ENCODE data around the gene ASB15. TPM values are rescaled to one million over a fixed set of nuclear protein-coding genes. Genes with fewer than 3 reads are reported as not detected.

The ASB15 gene
- total and polyA plus RNA-seq, 2 of the 4 experiments (the other 2 are of a cell fraction): not detected

GRCh38 chr7:123650595-123650994, 49.0 kb downstream of the ASB15 start:
- H3K9me3 ChIP-seq (ENCODE audit: control insufficient read depth, insufficient read depth, low read length): no peaks in the 10 kb centered on the region
- dilution Hi-C loops (cut with HindIII; ENCODE audit: low sequenced_read_pairs, unreplicated experiment): no loop called here
- H2BK15ac ChIP-seq (ENCODE audit: low read depth, low read length): no peak overlapping the region
- H2BK5ac ChIP-seq (ENCODE audit: low read depth, low read length, poor library complexity, severe bottlenecking): no peak overlapping the region
- H3K4me1 ChIP-seq (ENCODE audit: control insufficient read depth, insufficient read depth, low read length): no peaks in the 10 kb centered on the region
- no peak overlapping the region for H4K5ac ChIP-seq (ENCODE audit: low read depth, low read length)
- ChIA-PET CTCF (no interaction called here), POLR2A (ENCODE audit: unreplicated experiment) (no interaction called here)
- H3K4me3 ChIP-seq (ENCODE audit: insufficient read depth, low read depth, low read length): no peak overlapping the region
- no peaks in the 10 kb centered on the region for H3K9me1 ChIP-seq (ENCODE audit: insufficient read depth, low read length)
- no peak for DNase-seq
- in situ Hi-C loops (cut with MboI; ENCODE audit: low sequenced_read_pairs): no loop called here
- no peak overlapping the region for H4K8ac ChIP-seq (ENCODE audit: low read depth in 2 of 2, low read length in 2 of 2)
- H2AK5ac ChIP-seq (ENCODE audit: low read depth, low read length): no peak overlapping the region
- 80% methylated on average over 1 of the region's 2 CpGs; no CpG with 5 or more reads in 1 of the 2 experiments for WGBS, 2 experiments (ENCODE audit: extremely low coverage in 2 of 2, insufficient read length in 1 of 2)
- ATAC-seq (ENCODE audit: low read depth): no peak
- H4K91ac ChIP-seq (ENCODE audit: insufficient read depth, low read depth, low read length): no peak overlapping the region
- H3K4me2 ChIP-seq (ENCODE audit: low read depth, low read length): no peak overlapping the region
- H2BK120ac ChIP-seq (ENCODE audit: low read depth, low read length): no peak overlapping the region
- no peaks in the 10 kb centered on the region for H4K20me1 ChIP-seq (ENCODE audit: insufficient read depth, low read length)
- H3K27me3 ChIP-seq (ENCODE audit: control insufficient read depth, insufficient read depth, low read length): peaks cover 5% of the 10 kb centered on the region
- intact Hi-C loops (cut with micrococcal nuclease): no loop called here
- no peak overlapping the region for H2AK9ac ChIP-seq (replicated peaks; ENCODE audit: low read depth, low read length, poor library complexity)
- no peaks in the 10 kb centered on the region for H3K36me3 ChIP-seq (ENCODE audit: control insufficient read depth, insufficient read depth, low read length)
- H2BK20ac ChIP-seq (ENCODE audit: low read depth, low read length): no peak overlapping the region
- H2AFZ ChIP-seq (replicated peaks; ENCODE audit: low read length, poor library complexity): no peak overlapping the region
- H3K18ac ChIP-seq (ENCODE audit: low read depth, low read length): no peak overlapping the region
- no peak overlapping the region for H3K4ac ChIP-seq (ENCODE audit: low read depth, low read length)
- no peaks in the 10 kb centered on the region for H3K79me1 ChIP-seq (ENCODE audit: low read depth in 1 of 2, low read length in 2 of 2)
- H3K56ac ChIP-seq (ENCODE audit: extremely low read depth, insufficient read depth, low read length): no peak overlapping the region
- TF ChIP-seq NFE2L2 (IDR thresholded peaks at IDR 0.05; ENCODE audit: low read depth, low read length) (no peak), SMC3 (IDR thresholded peaks at IDR 0.05; ENCODE audit: low read depth, low read length) (no peak), CEBPB (IDR thresholded peaks at IDR 0.05; ENCODE audit: low read depth, low read length) (no peak), USF2 (IDR thresholded peaks at IDR 0.05; ENCODE audit: low read depth, low read length) (no peak), RCOR1 (IDR thresholded peaks at IDR 0.05; ENCODE audit: insufficient replicate concordance, low read length) (no peak), FOS (IDR thresholded peaks at IDR 0.05; ENCODE audit: low read depth, low read length) (no peak), RAD21 (IDR thresholded peaks at IDR 0.05; ENCODE audit: low read length) (no peak), MXI1 (IDR thresholded peaks at IDR 0.05; ENCODE audit: borderline replicate concordance, low read depth, low read length) (no peak), CHD1 (IDR thresholded peaks at IDR 0.05; ENCODE audit: low read depth, low read length) (no peak), RFX5 (IDR thresholded peaks at IDR 0.05; ENCODE audit: low read depth, low read length) (no peak), MAFK (IDR thresholded peaks at IDR 0.05; ENCODE audit: low read depth, low read length) (no peak), MAZ (IDR thresholded peaks at IDR 0.05; ENCODE audit: borderline replicate concordance, low read depth, low read length) (no peak), POLR2A (IDR thresholded peaks at IDR 0.05; ENCODE audit: low read depth, low read length) (no peak), BHLHE40 (IDR thresholded peaks at IDR 0.05; ENCODE audit: low read depth, low read length) (no peak)
- TF ChIP-seq, protein P1, sequence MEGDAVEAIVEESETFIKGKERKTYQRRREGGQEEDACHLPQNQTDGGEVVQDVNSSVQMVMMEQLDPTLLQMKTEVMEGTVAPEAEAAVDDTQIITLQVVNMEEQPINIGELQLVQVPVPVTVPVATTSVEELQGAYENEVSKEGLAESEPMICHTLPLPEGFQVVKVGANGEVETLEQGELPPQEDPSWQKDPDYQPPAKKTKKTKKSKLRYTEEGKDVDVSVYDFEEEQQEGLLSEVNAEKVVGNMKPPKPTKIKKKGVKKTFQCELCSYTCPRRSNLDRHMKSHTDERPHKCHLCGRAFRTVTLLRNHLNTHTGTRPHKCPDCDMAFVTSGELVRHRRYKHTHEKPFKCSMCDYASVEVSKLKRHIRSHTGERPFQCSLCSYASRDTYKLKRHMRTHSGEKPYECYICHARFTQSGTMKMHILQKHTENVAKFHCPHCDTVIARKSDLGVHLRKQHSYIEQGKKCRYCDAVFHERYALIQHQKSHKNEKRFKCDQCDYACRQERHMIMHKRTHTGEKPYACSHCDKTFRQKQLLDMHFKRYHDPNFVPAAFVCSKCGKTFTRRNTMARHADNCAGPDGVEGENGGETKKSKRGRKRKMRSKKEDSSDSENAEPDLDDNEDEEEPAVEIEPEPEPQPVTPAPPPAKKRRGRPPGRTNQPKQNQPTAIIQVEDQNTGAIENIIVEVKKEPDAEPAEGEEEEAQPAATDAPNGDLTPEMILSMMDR (conservative IDR thresholded peaks at IDR 0.05; ENCODE audit: low read depth, low read length): no peak
- TF ChIP-seq, protein P2, sequence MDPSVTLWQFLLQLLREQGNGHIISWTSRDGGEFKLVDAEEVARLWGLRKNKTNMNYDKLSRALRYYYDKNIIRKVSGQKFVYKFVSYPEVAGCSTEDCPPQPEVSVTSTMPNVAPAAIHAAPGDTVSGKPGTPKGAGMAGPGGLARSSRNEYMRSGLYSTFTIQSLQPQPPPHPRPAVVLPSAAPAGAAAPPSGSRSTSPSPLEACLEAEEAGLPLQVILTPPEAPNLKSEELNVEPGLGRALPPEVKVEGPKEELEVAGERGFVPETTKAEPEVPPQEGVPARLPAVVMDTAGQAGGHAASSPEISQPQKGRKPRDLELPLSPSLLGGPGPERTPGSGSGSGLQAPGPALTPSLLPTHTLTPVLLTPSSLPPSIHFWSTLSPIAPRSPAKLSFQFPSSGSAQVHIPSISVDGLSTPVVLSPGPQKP (IDR thresholded peaks at IDR 0.05; ENCODE audit: borderline replicate concordance, low read depth, low read length): no peak
- H3K14ac ChIP-seq (replicated peaks; ENCODE audit: low read depth, low read length): no peak overlapping the region
- no peak overlapping the region for H3K23ac ChIP-seq (ENCODE audit: low read depth, low read length)
- no TSS peak for BruUV-seq (replicated peaks)
- H3K9ac ChIP-seq (ENCODE audit: low read depth, low read length): no peak overlapping the region
- no peak overlapping the region for H3K27ac ChIP-seq (ENCODE audit: insufficient read depth, low read length)

Measured in IMR-90 (cell line).